ENCODE measurements around the gene SFTA2. TPM values are rescaled to one million over a fixed set of nuclear protein-coding genes. Genes with fewer than 3 reads are reported as not detected.
A peak's percentile ranks its signal among the peaks of the same experiment; 100 is the strongest.

SFTA2 gene
- total RNA-seq, 2 donors from 2014 or later: not detected

- H3K36me3 ChIP-seq (ENCODE audit: control insufficient read depth, insufficient read depth, low read length): peaks cover 10% of the 10 kb centered on the region
- peak; percentile 84 for DNase-seq
- no peaks in the 10 kb centered on the region for H3K27me3 Mint-ChIP-seq (ENCODE audit: insufficient read depth)
- H3K4me3 ChIP-seq (ENCODE audit: low read length): peak overlapping the region; percentile 90
- H3K9ac ChIP-seq (ENCODE audit: extremely low read depth, low read length, poor library complexity, severe bottlenecking): peak overlapping the region; percentile 13
- 5% methylated on average over 7 to 59 of the region's 59 CpGs for WGBS, 2 experiments (ENCODE audit: insufficient coverage in 1 of 2, insufficient read length in 1 of 2)
- H3K4me1 ChIP-seq (ENCODE audit: control insufficient read depth, insufficient read depth, low read length): peaks cover 13% of the 10 kb centered on the region
- no peaks in the 10 kb centered on the region for H3K27me3 ChIP-seq (ENCODE audit: control insufficient read depth, insufficient read depth, low read length, poor library complexity, severe bottlenecking)
- H3K36me3 Mint-ChIP-seq (ENCODE audit: low read depth): peaks cover 13% of the 10 kb centered on the region
- no peaks in the 10 kb centered on the region for H3K9me3 Mint-ChIP-seq
- peaks cover 58% of the 10 kb centered on the region for H3K4me1 Mint-ChIP-seq
- TF ChIP-seq CTCF (conservative IDR thresholded peaks at IDR 0.05): no peak
- H3K4me3 Mint-ChIP-seq: peak overlapping the region; percentile 79
- H3K27ac Mint-ChIP-seq: peak overlapping the region; percentile 88
- H3K9me3 ChIP-seq (ENCODE audit: control insufficient read depth, low read length): no peaks in the 10 kb centered on the region
- peak overlapping the region; percentile 97 for H3K27ac ChIP-seq (ENCODE audit: low read depth, low read length)
Measured at GRCh38 chr6:30884521-30885480, 47.2 kb downstream of the SFTA2 start.

GRCh38 chr6:30883685-30884520 lies 48.1 kb downstream of the SFTA2 start, which contains the start of gene DDR1:
Gene DDR1, plus strand, starts transcription at chr6:30884519. Its CDS starts 4,211 bp downstream, at chr6:30888730.
- Mint-ChIP-seq H3K4me3 (peak within 1 kb of the TSS; percentile 79), H3K27ac (peak within 1 kb of the TSS; percentile 89), H3K4me1 (peaks cover 58% of the 10 kb centered on the region), H3K27me3 (ENCODE audit: insufficient read depth) (no peaks in the 10 kb centered on the region), H3K36me3 (ENCODE audit: low read depth) (peaks cover 6% of the 10 kb centered on the region), H3K9me3 (no peaks in the 10 kb centered on the region)
- Histone ChIP-seq H3K27me3 (ENCODE audit: control insufficient read depth, insufficient read depth, low read length, poor library complexity, severe bottlenecking) (no peaks in the 10 kb centered on the region), H3K9me3 (ENCODE audit: control insufficient read depth, low read length) (no peaks in the 10 kb centered on the region), H3K36me3 (ENCODE audit: control insufficient read depth, insufficient read depth, low read length) (peaks cover 5% of the 10 kb centered on the region), H3K27ac (ENCODE audit: low read depth, low read length) (peak within 1 kb of the TSS; percentile 99), H3K4me1 (ENCODE audit: control insufficient read depth, insufficient read depth, low read length) (peaks cover 13% of the 10 kb centered on the region), H3K4me3 (ENCODE audit: low read length) (peak within 1 kb of the TSS; percentile 90), H3K9ac (ENCODE audit: extremely low read depth, low read length, poor library complexity, severe bottlenecking) (peak within 1 kb of the TSS; percentile 43)
- WGBS, 2 experiments (ENCODE audit: insufficient coverage in 1 of 2, insufficient read length in 1 of 2): 3 to 13% methylated on average over 7 to 61 of the region's 62 CpGs
- DNase-seq: peak; percentile 84
- no peak for TF ChIP-seq CTCF (conservative IDR thresholded peaks at IDR 0.05)

All from endodermal cell (in vitro differentiated cells).